Endothelial cell of umbilical vein (primary cell): Measurements from ENCODE around the gene FAM227B. TPM values are rescaled to one million over a fixed set of nuclear protein-coding genes. Genes with fewer than 3 reads are reported as not detected.
A peak's percentile ranks its signal among the peaks of the same experiment; 100 is the strongest.

Experiments used
- BruUV-seq: library from RNA; stranded (reverse); fragments of 400-500 nt; replicated peaks from 2 replicates; lab custom pipeline; 2021; lab: Mats Ljungman, UMichigan
- CTCF ChIA-PET: fragments of 300-600, 350-600 bp; sonication (Branson Sonifier 250); formaldehyde crosslinking; loops from one replicate; lab custom pipeline; 2021; ENCODE audit warnings: antibody characterized with exemption, inconsistent platforms; lab: Charles Lee
- POLR2A ChIA-PET: fragments of 300-600, 350-600 bp; sonication (Branson Sonifier 250); formaldehyde crosslinking; loops from one replicate; lab custom pipeline; 2021; ENCODE audit warnings: antibody characterized with exemption, inconsistent platforms; lab: Charles Lee
- DNase-seq: peaks from one replicate; pipeline ENCODE4 v3.0.0-alpha.2; 2011; ENCODE audit warnings: low read depth, low spot score
- FAIRE-seq: peaks from 2 replicates; lab custom pipeline; 2011; peaks lifted over from hg19 to GRCh38; lab: Jason Lieb, UNC
- H2AFZ ChIP-seq: 2 replicates; pipeline ENCODE4 v1.6.0; 2012; ENCODE audit warnings: low read depth, low read length, control low read depth, inconsistent platforms
- H3K27ac ChIP-seq: 2 replicates; pipeline ENCODE4 v1.5.1; 2011; ENCODE audit warnings: low read depth, mild to moderate bottlenecking, control low read depth, low read length, moderate library complexity; ENCODE audit not compliant: insufficient read depth
- H3K27me3 ChIP-seq, 2 experiments: 2 replicates each; pipeline versions ENCODE4 v1.6.0 to v1.6.1; 2011; ENCODE audit warnings: low read length in 2 of 2, mixed read lengths in 1 of 2; ENCODE audit not compliant: control insufficient read depth in 2 of 2, insufficient read depth in 2 of 2
- H3K36me3 ChIP-seq, 2 experiments: 2 replicates in 1 of 2; 3 replicates in 1 of 2; pipeline ENCODE4 v1.5.1; 2011; ENCODE audit warnings: low read length in 2 of 2, mild to moderate bottlenecking in 1 of 2, moderate library complexity in 1 of 2; ENCODE audit not compliant: control insufficient read depth in 2 of 2, insufficient read depth in 2 of 2; ENCODE audit errors: extremely low read depth in 1 of 2
- H3K4me1 ChIP-seq: 3 replicates; pipeline ENCODE4 v1.5.1; 2011; ENCODE audit warnings: mild to moderate bottlenecking, low read length; ENCODE audit not compliant: control insufficient read depth, insufficient read depth; ENCODE audit errors: extremely low read depth
- H3K4me2 ChIP-seq: 2 replicates; pipeline ENCODE4 v1.6.1; 2011; ENCODE audit warnings: low read length, control low read depth, mixed read lengths; ENCODE audit not compliant: insufficient read depth
- H3K4me3 ChIP-seq, 3 experiments: fragments of 200-600 bp in 1 of 3; sonication (generic), shearing (Covaris generic) in 1 of 3; replicated peaks in 1 of 3; 2 replicates each; pipeline ENCODE4 v1.5.1; 2011 to 2016; ENCODE audit warnings: control low read depth in 3 of 3, low read length in 3 of 3, mild to moderate bottlenecking in 2 of 3, inconsistent platforms in 1 of 3, low read depth in 1 of 3, moderate library complexity in 1 of 3; ENCODE audit not compliant: insufficient read depth in 1 of 3
- H3K79me2 ChIP-seq: 2 replicates; pipeline ENCODE4 v1.6.0; 2012; ENCODE audit warnings: low read length, inconsistent platforms; ENCODE audit not compliant: control insufficient read depth, insufficient read depth
- H3K9ac ChIP-seq: replicated peaks from 2 replicates; pipeline ENCODE3; 2011; ENCODE audit warnings: low read length, control low read depth; ENCODE audit not compliant: insufficient read depth; ENCODE audit errors: extremely low read depth
- H3K9me1 ChIP-seq: replicated peaks from 3 replicates; pipeline ENCODE4 v1.6.0; 2011; ENCODE audit warnings: mild to moderate bottlenecking, low read length; ENCODE audit not compliant: control insufficient read depth, insufficient read depth; ENCODE audit errors: extremely low read depth
- H3K9me3 ChIP-seq: replicated peaks from 2 replicates; pipeline ENCODE4 v1.5.1; 2012; ENCODE audit warnings: low read length, inconsistent platforms; ENCODE audit not compliant: control insufficient read depth, insufficient read depth
- H4K20me1 ChIP-seq: replicated peaks from 2 replicates; pipeline ENCODE3; 2011; ENCODE audit warnings: mild to moderate bottlenecking, low read length; ENCODE audit not compliant: control insufficient read depth, insufficient read depth; ENCODE audit errors: extremely low read depth
- EZH2 ChIP-seq: IDR thresholded peaks from 2 replicates; pipeline ENCODE4 v1.6.1; 2012; ENCODE audit warnings: borderline replicate concordance, low read depth, mild to moderate bottlenecking, moderate library complexity, low read length, inconsistent platforms; ENCODE audit not compliant: severe bottlenecking
- FOS ChIP-seq: IDR thresholded peaks from 2 replicates; pipeline ENCODE4 v1.6.1; 2011; ENCODE audit warnings: mild to moderate bottlenecking, low read length, moderate library complexity, borderline replicate concordance; ENCODE audit not compliant: insufficient read depth
- GATA2 ChIP-seq: IDR thresholded peaks from 2 replicates; pipeline ENCODE4 v1.7.0; 2011; ENCODE audit warnings: low read depth, mild to moderate bottlenecking, moderate library complexity, mixed read lengths, low read length; ENCODE audit not compliant: insufficient read length, insufficient read depth
- JUN ChIP-seq: IDR thresholded peaks from 2 replicates; pipeline ENCODE4 v1.6.1; 2011; ENCODE audit warnings: borderline replicate concordance, low read depth; ENCODE audit not compliant: insufficient read length, insufficient read depth
- POLR2A ChIP-seq: IDR thresholded peaks from 2 replicates; pipeline ENCODE4 v1.6.1; 2012; ENCODE audit warnings: low read depth, mild to moderate bottlenecking, control low read depth, low read length
- dilution Hi-C: fragments of 300-500 bp; cut with MboI; formaldehyde crosslinking; loops from one replicate; pipeline ENCODE4 v1.15.0; 2019; ENCODE audit warnings: low sequenced_read_pairs; ENCODE audit not compliant: extremely low pct_ligation_motif_present
- intact Hi-C: fragments of 100-400 bp; cut with micrococcal nuclease; formaldehyde crosslinking; loops from one replicate; pipeline ENCODE4 v1.10.0; 2022
- polyA plus RNA-seq, 4 experiments: library from polyadenylated mRNA; depleted of rRNA in 3 of 4; stranded (reverse) in 3 of 4; unstranded in 1 of 4; fragments of >200 nt; gene quantifications; 2 replicates each; pipeline versions ENCODE4 v1.2.1 to v1.2.3, GENCODE V29; 2011 to 2012; ENCODE audit warnings: missing spikeins in 1 of 4
- total RNA-seq: library from RNA; stranded (reverse); gene quantifications from 2 replicates; pipeline ENCODE4 v1.2.3, GENCODE V29; 2021
- TF ChIP-seq, protein P1 (sequence below), 2 donors: IDR thresholded peaks; 1 replicate in 1 of 2; 2 replicates in 1 of 2; pipeline ENCODE4 v1.5.1; 2011; ENCODE audit warnings: low read length in 2 of 2, mild to moderate bottlenecking in 2 of 2, moderate library complexity in 2 of 2, control low read depth in 1 of 2, inconsistent platforms in 1 of 2, low read depth in 1 of 2; ENCODE audit not compliant: insufficient read depth in 1 of 2; ENCODE audit errors: extremely low read depth in 1 of 2
- TF ChIP-seq, protein P2 (sequence below): IDR thresholded peaks from 2 replicates; pipeline ENCODE4 v1.6.1; 2011; ENCODE audit not compliant: insufficient read depth, insufficient read length

Gene FAM227B
- total and polyA plus RNA-seq, 2 donors (not counting 3 experiments of a cell fraction or from before 2014, with no cell fraction given), result 1.5 to 1.8 TPM

DNA sequence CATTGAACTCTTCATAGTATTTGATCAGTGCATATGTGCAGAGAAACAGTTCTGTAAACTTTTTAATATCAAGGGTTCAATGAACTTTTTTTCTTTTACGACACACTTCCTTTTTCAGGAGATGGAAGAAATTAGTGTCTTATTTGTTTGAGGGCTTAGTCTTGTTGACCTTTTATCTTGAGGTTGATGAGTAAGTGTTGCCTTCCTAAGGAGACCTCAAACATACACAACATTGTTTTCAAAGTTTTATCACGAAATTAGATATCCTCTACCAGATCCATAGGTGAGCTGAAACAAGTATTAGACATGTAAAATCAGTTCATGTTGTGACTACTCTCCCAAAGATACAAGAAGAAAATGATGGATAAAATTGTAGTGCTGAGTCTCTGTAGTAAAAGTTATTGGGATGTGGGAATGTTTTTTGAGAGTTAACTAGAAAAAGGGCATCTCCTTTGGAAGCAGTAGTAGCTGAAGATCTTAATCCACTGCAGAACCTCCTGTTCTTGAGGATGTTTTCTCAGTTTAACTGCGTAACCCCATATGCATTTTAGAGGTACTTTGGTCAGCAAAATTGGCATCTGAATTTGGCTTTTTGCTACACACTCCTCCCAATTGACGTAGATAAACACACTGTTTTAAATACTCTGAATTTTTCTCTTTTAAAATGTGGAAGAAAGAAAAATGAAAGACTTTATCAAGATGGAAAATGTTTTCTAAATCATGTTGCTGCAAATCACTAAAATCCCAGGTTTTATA lies 333.8 kb downstream of the FAM227B start:
- POLR2A ChIA-PET, result no interaction called here

DNA sequence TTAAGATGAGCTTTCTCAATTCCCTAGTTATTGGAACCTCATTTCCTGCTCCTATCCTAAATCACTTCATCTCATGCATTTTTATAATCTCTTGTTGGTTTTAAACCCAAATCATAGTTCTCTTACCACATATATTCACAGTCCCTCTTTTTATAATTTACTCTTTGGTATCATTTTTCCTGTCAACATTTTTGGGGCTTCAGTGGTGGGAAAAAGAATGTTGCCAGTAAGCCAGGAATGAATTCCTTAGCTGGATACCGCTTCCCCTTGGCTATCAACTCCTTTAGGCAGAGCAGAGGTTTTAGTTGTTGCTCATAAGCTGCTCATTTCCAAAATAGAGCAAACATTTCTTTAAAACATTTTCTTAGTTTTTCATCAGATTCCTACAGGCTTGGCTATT lies 338.3 kb downstream of the FAM227B start:
- Histone ChIP-seq H3K79me2 (no peaks in the 10 kb centered on the region), H3K36me3 (no peaks in the 10 kb centered on the region), H3K4me3 (no peak overlapping the region), H2AFZ (no peak overlapping the region), H3K4me1 (peaks cover 7% of the 10 kb centered on the region), H3K4me2 (no peak overlapping the region), H3K27ac (no peak overlapping the region), H3K9me1 (no peaks in the 10 kb centered on the region), H3K9me3 (no peaks in the 10 kb centered on the region), H3K27me3 (no peaks in the 10 kb centered on the region), H4K20me1 (no peaks in the 10 kb centered on the region), H3K9ac (no peak overlapping the region)
- ChIA-PET CTCF (interaction anchor here (1.1 kb wide), 1 partner anchor 9 kb away, joined by 3 read pairs; no protein-coding TSS in a partner anchor), POLR2A (no interaction called here)
- intact Hi-C loops, result no loop called here
- DNase-seq (no peak), FAIRE-seq (no peak)
- TF ChIP-seq JUN (no peak), POLR2A (no peak), EZH2 (no peak)
- TF ChIP-seq, protein P1, sequence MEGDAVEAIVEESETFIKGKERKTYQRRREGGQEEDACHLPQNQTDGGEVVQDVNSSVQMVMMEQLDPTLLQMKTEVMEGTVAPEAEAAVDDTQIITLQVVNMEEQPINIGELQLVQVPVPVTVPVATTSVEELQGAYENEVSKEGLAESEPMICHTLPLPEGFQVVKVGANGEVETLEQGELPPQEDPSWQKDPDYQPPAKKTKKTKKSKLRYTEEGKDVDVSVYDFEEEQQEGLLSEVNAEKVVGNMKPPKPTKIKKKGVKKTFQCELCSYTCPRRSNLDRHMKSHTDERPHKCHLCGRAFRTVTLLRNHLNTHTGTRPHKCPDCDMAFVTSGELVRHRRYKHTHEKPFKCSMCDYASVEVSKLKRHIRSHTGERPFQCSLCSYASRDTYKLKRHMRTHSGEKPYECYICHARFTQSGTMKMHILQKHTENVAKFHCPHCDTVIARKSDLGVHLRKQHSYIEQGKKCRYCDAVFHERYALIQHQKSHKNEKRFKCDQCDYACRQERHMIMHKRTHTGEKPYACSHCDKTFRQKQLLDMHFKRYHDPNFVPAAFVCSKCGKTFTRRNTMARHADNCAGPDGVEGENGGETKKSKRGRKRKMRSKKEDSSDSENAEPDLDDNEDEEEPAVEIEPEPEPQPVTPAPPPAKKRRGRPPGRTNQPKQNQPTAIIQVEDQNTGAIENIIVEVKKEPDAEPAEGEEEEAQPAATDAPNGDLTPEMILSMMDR (IDR thresholded peaks at IDR 0.05; ENCODE audit: extremely low read depth in 1 of 2, insufficient read depth in 1 of 2, low read depth in 1 of 2, low read length in 2 of 2), result no peak
- TF ChIP-seq, protein P2, sequence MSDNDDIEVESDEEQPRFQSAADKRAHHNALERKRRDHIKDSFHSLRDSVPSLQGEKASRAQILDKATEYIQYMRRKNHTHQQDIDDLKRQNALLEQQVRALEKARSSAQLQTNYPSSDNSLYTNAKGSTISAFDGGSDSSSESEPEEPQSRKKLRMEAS, result no peak
- BruUV-seq, result no TSS peak
- dilution Hi-C loops, result no loop called here

More for the DNA sequence above, 333.8 kb downstream of the FAM227B start:
- Histone ChIP-seq H3K27ac (no peak overlapping the region), H3K36me3 (no peaks in the 10 kb centered on the region), H3K27me3 (no peaks in the 10 kb centered on the region), H3K79me2 (no peaks in the 10 kb centered on the region), H2AFZ (no peak overlapping the region), H3K4me1 (peaks cover 7% of the 10 kb centered on the region), H3K9me3 (no peaks in the 10 kb centered on the region), H3K4me2 (no peak overlapping the region), H3K9ac (no peak overlapping the region), H4K20me1 (no peaks in the 10 kb centered on the region), H3K9me1 (no peaks in the 10 kb centered on the region), H3K4me3 (no peak overlapping the region)
- FAIRE-seq, result peak; percentile 37
- peak; percentile 45 for DNase-seq
- no peak for TF ChIP-seq FOS
- TF ChIP-seq GATA2, result peak; percentile 12
- dilution Hi-C loops, result no loop called here
- BruUV-seq, result no TSS peak
- intact Hi-C loops, result no loop called here
- CTCF ChIA-PET, result interaction anchor here (1.0 to 2.0 kb wide), 2 partner anchors 11 to 425 kb away, joined by 3 to 7 read pairs; no protein-coding TSS in a partner anchor
